NCI-H2081 treated with DMSO at 0.1 percent for 48 hours (cell line): ENCODE results near the gene ELL2.
"Not testable (repeated sequence)": the region's sequence is repeated elsewhere in the genome, so short reads cannot be mapped to it uniquely, and the experiment has no call there.

Experiments used
- DNase-seq: peaks from one replicate; lab custom pipeline; 2025; lab: John Stamatoyannopoulos, UW

The ELL2 gene

GRCh38 chr5:95907740-95908706, 53.6 kb downstream of the ELL2 start:
- no peak for DNase-seq

GRCh38 chr5:95907067-95907705, 54.5 kb downstream of the ELL2 start:
- no peak for DNase-seq

GRCh38 chr5:95906398-95906797, 55.3 kb downstream of the ELL2 start:
- not testable (repeated sequence) for DNase-seq

GRCh38 chr5:95904827-95905226, 56.8 kb downstream of the ELL2 start:
- DNase-seq: no peak

GRCh38 chr5:95903838-95904237, 57.8 kb downstream of the ELL2 start:
- no peak for DNase-seq

GRCh38 chr5:95901676-95902627, 59.7 kb downstream of the ELL2 start:
- DNase-seq: no peak

GRCh38 chr5:95900383-95900958, 61.2 kb downstream of the ELL2 start:
- no peak for DNase-seq

GRCh38 chr5:95899829-95900228, 61.8 kb downstream of the ELL2 start:
- DNase-seq: no peak

GRCh38 chr5:95899006-95899405, 62.6 kb downstream of the ELL2 start:
- DNase-seq: no peak

GRCh38 chr5:95895771-95896170, 65.9 kb downstream of the ELL2 start:
- DNase-seq: no peak

- no peak for DNase-seq
These were observed 66.4 kb downstream of the ELL2 start for GRCh38 chr5:95895251-95895650.

GRCh38 chr5:95892784-95893354, 68.8 kb downstream of the ELL2 start:
- DNase-seq: no peak

- no peak for DNase-seq
These were observed 70.2 kb downstream of the ELL2 start for GRCh38 chr5:95891499-95891898.

GRCh38 chr5:95889076-95889475, 72.6 kb downstream of the ELL2 start:
- no peak for DNase-seq

GRCh38 chr5:95887977-95888376, 73.7 kb downstream of the ELL2 start:
- no peak for DNase-seq

- no peak for DNase-seq
These were observed 75.2 kb downstream of the ELL2 start for GRCh38 chr5:95886340-95887044.

GRCh38 chr5:95884511-95884910, 77.1 kb downstream of the ELL2 start:
- no peak for DNase-seq

GRCh38 chr5:95884017-95884325, 77.7 kb downstream of the ELL2 start:
- DNase-seq: no peak

- DNase-seq: no peak
These were observed 78.2 kb downstream of the ELL2 start for GRCh38 chr5:95883185-95884016.

- DNase-seq: no peak
These were observed 79.8 kb downstream of the ELL2 start for GRCh38 chr5:95881833-95882232.
